HG02943 (cell line): ENCODE results near the gene GRXCR2.
"Not testable (repeated sequence)": the region's sequence is repeated elsewhere in the genome, so short reads cannot be mapped to it uniquely, and the experiment has no call there.

Experiments
- ATAC-seq: cut with Tn5 transposase; IDR thresholded peaks from one replicate; pipeline ENCODE4 v1.9.1; 2021; ENCODE audit warnings: mild to moderate bottlenecking, low read depth, moderate library complexity; ENCODE audit not compliant: unreplicated experiment

Gene GRXCR2

GRCh38 chr5:145887976-145888574, 15.3 kb upstream of the GRXCR2 start:
- ATAC-seq: no peak

DNA sequence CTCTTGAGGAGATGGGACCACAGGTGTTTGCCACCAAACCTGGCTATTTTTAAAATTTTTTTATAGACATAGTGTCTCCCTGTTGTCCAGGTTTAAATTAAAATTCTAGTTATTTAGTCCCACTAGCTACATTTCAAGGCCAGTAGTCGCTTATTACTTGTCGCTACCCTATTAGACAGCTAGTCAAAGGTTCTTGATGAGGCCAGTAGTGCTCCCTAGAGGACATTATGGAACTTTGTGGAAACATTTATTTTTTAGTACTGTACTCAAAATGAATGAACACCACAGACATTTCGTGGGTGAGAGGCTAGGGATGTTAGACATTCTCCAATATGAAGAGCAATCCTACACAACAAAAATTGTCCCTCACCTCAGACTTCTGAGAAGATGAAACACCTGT, 14.4 kb upstream of the GRXCR2 start:
- ATAC-seq: no peak

GRCh38 chr5:145874765-145875164, 2.0 kb upstream of the GRXCR2 start:
- ATAC-seq: no peak

DNA sequence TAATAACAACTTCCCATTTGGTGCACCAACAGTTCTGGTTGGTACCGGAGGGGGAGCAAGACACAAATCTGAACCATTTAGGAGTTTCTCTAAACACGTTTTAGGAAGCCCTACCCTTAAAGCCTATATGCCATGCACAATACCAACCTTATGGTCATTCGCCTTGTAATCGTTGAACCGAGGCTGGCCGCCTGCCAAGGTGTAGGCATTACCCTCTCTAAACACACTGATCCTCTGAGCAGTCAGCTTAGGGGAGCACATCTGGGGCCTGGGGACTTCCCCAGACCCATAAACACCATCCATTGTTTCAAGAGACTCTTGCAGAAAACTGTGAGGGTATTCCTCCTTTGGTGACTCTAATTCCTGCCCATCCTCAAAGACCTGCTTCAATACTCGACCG, 328 bp downstream of the GRXCR2 start:
- no peak for ATAC-seq

- ATAC-seq: no peak
Measured at GRCh38 chr5:145869753-145870152, 3.1 kb downstream of the GRXCR2 start.

DNA sequence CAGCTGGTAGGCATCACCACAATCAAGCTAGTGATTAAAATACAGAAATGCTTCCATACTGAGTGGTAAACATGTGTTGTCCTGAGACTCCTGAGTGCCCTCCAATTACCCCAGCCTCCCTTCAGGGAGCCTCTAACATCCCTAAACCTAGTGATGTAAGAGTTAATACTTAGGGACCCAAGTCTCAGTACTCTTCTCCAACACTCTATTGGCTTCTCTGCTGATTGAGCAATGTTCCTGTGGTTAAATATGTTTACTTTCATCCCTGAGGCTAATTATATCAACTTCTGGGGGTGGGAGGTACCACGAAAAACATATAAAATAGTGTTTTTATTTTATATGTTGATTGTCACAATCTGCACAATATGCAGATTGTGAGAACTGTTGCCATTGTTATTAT, 5.0 kb downstream of the GRXCR2 start:
- ATAC-seq: no peak

GRCh38 chr5:145864432-145864831, 8.4 kb downstream of the GRXCR2 start:
- ATAC-seq: not testable (repeated sequence)

DNA sequence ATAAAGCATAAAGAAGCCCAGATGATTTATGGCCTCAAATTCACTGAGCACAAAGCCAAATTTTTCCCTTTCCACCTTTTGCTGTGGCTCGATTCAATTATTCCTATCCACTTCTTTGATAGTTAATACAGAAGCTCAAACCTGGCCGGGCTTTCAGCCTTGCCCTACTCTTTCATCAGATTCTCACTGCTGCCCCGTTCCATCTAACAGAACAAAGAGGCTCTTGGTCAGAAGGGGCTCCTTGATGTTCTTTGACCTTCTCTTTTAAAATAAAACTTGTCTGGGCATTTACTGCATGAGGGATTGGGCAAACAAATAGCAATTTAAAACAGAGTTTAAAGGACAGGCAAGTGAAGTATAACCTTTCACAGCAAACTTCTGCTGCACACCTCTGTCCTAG, 9.8 kb downstream of the GRXCR2 start:
- no peak for ATAC-seq

GRCh38 chr5:145859897-145860296, 12.9 kb downstream of the GRXCR2 start:
- no peak for ATAC-seq

DNA sequence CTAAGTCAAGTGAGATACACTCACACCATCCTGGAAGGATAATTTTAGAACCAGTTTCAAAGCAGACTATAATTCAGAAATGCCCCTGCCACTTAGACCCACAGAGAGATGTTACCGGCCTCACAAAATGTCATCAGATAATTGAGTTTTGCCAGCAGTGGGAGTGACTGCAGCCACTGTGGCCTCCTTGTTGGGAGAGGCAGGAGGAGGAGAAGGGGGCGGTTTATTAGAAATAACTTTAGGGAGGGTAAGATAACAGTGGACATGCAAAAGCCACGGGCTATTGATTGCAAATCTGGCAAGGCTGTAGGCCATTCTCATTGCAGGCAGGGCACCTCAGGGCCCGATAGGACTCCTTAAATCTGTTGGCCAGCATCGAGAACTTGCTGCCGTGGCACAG, 13.4 kb downstream of the GRXCR2 start:
- no peak for ATAC-seq

DNA sequence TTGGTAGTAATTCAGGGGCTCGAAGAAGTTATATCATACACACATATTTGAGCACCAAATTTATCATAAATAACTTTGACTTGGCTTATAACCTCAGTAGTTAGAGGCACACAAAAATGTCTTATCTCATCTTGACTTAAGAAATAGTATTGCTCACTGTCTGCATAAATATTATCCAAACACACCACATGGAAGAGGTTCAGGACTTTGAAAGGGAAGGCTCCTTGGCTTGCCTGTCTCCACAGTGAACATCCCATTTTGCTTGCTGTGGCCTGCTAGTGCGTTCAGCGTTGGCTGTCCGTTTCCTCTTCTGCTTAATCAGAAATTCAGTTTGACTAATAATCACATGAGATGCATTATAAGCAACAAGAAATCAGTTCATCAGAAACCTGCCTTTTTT, 13.9 kb downstream of the GRXCR2 start:
- no peak for ATAC-seq

GRCh38 chr5:145856285-145856818, 16.5 kb downstream of the GRXCR2 start:
- ATAC-seq: no peak

DNA sequence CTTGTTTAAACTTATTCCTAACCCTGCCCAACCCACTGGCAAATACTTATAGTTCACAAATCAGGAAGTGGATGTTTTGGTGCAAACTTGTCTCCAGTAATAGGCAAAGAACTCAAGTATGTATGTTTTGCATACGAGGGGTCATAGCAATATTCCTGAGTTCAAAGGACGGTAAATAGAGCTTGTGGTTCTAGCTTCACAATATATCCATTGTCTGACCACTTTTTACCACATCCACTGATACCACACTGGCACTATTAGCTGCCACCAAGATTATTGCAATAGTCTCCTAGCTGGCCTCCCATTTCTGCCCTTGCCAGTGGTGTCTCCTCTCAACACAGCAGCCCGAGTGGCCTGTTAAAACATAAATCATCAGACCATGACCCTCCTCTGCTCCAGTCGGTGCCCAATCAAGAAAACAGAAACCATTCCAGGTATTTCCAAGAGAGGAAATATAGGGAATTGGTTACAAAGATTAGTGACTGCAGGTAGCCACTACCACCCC, 17.0 kb downstream of the GRXCR2 start:
- no peak for ATAC-seq

DNA sequence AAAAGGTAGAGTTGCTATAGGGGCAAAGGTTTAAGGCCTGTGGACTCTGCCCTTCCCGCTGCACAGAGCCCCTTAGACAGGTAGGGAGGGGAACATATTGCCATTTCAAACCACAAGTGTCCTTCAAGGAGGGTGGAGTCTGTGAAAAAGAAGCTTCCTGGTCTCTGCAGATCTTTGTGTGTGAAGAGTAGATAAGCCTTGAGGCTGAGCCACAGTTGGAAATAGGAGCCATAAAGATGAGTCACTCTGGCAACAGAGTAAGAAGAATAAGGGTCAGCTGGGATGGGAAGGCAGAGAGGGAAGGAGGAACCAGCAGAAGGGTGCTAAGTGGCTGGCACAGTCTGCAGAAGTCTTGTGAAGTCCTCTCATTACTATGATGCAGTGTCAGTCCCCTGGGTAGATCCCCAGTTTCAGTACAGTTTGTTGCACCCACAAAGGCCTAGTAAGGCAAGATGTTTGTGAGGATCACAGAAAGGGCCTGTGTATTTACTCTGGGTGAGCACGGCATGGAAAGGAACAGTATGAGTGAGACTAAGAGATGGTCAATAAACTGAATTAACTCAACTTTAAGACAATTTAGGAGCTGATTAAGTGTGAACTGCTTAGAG, 18.1 kb downstream of the GRXCR2 start:
- ATAC-seq: no peak

- no peak for ATAC-seq
Measured at GRCh38 chr5:145853781-145854376, 18.9 kb downstream of the GRXCR2 start.

DNA sequence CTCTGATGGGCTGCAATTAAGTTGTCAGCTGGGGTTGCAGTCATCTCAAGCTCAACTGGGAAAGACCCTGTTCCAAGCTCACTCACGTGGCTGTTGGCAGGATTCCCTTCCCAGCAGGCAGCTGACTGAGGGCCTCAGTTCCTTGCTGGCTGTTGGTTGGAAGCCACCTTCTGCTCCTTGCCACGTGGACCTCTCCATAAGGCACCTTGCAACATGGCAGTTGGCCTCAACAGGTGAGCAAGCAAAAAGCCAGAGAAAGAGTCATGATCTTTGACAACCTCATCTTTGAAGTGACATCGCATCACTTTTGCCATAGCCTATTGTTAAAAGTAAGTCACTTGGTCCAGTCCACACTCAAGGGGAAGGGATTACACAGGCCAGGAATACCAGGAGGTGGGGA, 19.8 kb downstream of the GRXCR2 start:
- no peak for ATAC-seq

- no peak for ATAC-seq
Measured at GRCh38 chr5:145848854-145849253, 24.0 kb downstream of the GRXCR2 start.

- ATAC-seq: no peak
Measured at GRCh38 chr5:145847499-145848497, 25.0 kb downstream of the GRXCR2 start.

DNA sequence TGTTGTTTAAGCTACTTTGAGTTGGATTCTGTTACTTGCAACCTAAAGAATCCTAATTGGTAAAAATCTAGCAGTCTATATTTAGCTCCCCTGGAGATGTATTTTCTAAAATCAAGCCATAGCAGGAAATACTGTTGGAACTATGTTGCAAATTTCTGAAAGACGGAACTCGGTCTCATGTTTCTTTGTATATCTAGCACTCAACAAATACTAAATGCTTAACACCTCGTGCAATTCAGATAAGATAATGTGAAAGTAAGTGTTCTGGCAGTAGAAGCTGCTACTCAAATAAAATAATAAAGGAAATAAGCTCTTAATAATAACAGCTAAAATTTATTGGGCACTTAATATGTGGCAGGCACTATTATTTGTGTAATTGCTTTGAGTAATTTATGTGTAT, 26.7 kb downstream of the GRXCR2 start:
- no peak for ATAC-seq

GRCh38 chr5:145841299-145841698, 31.5 kb downstream of the GRXCR2 start:
- ATAC-seq: no peak
